GM18505 (cell line): ENCODE measurements around the gene MYLK2.

ENCODE experiments used
- ATAC-seq: cut with Tn5 transposase; IDR thresholded peaks from one replicate; pipeline ENCODE4 v1.9.1; 2021; ENCODE audit not compliant: unreplicated experiment
- POLR2A ChIP-seq: IDR thresholded peaks from 4 replicates; pipeline ENCODE4 v1.6.1; 2011; ENCODE audit warnings: borderline replicate concordance; ENCODE audit not compliant: insufficient read depth, insufficient read length; ENCODE audit errors: extremely low read depth

The MYLK2 gene

GRCh38 chr20:31819083-31819784 lies at the start of gene MYLK2:
TSS of gene MYLK2 (plus strand) at chr20:31819356. CDS start at chr20:31819581, 225 bp downstream.
- TF ChIP-seq POLR2A, result no peak
- ATAC-seq, result no peak

GRCh38 chr20:31769681-31770080 lies 49.5 kb upstream of the MYLK2 start:
- no peak for TF ChIP-seq POLR2A
- ATAC-seq, result no peak

- no peak for TF ChIP-seq POLR2A
- ATAC-seq, result no peak
Measured at GRCh38 chr20:31770243-31770642, 48.9 kb upstream of the MYLK2 start.

GRCh38 chr20:31774408-31774807 lies 44.7 kb upstream of the MYLK2 start:
- no peak for ATAC-seq
- TF ChIP-seq POLR2A, result no peak

- no peak for ATAC-seq
- no peak for TF ChIP-seq POLR2A
Measured at GRCh38 chr20:31780839-31781238, 38.3 kb upstream of the MYLK2 start.

GRCh38 chr20:31781945-31782344 lies 37.2 kb upstream of the MYLK2 start:
- ATAC-seq, result no peak
- TF ChIP-seq POLR2A, result no peak

GRCh38 chr20:31784354-31785044 lies 34.7 kb upstream of the MYLK2 start:
- no peak for ATAC-seq
- TF ChIP-seq POLR2A, result no peak

GRCh38 chr20:31785089-31785488 lies 34.1 kb upstream of the MYLK2 start:
- ATAC-seq, result no peak
- no peak for TF ChIP-seq POLR2A

- TF ChIP-seq POLR2A, result no peak
- no peak for ATAC-seq
Measured at GRCh38 chr20:31788578-31788977, 30.6 kb upstream of the MYLK2 start.

- no peak for ATAC-seq
- TF ChIP-seq POLR2A, result no peak
Measured at GRCh38 chr20:31790401-31790800, 28.8 kb upstream of the MYLK2 start.

GRCh38 chr20:31797364-31797763 lies 21.8 kb upstream of the MYLK2 start:
- no peak for ATAC-seq
- no peak for TF ChIP-seq POLR2A

- no peak for TF ChIP-seq POLR2A
- no peak for ATAC-seq
Measured at GRCh38 chr20:31801508-31801907, 17.6 kb upstream of the MYLK2 start.

GRCh38 chr20:31803552-31804291 lies 15.4 kb upstream of the MYLK2 start:
- no peak for TF ChIP-seq POLR2A
- ATAC-seq, result no peak

GRCh38 chr20:31806564-31807355 lies 12.4 kb upstream of the MYLK2 start:
- TF ChIP-seq POLR2A, result no peak
- ATAC-seq, result no peak

GRCh38 chr20:31808481-31808880 lies 10.7 kb upstream of the MYLK2 start:
- TF ChIP-seq POLR2A, result no peak
- no peak for ATAC-seq
